ENCODE data around the gene AGAP1. TPM values are rescaled to one million over a fixed set of nuclear protein-coding genes. Genes with fewer than 3 reads are reported as not detected.

The AGAP1 gene
- total RNA-seq, 1 experiment from 2014 or later, result 25.8 TPM

DNA sequence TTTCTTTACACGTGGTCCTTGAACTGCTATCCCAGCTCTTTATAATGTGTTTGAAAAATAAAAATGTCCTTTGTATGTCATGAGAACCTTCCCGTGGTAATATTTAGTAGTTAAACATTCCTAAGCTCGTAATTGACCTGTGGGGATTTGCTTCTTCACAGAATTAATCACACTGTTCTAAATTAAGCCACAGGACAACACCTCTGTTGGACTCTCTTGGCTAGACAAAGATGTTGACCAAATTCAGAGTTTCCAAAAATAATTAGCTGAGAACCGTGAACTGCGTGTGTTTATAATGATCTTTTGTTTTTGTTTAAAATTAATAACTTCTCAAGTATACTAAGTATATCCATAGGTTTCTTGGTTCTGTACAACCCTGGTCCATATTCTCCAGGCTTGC, 528.3 kb downstream of the AGAP1 start:
- Histone ChIP-seq H2BK12ac (ENCODE audit: insufficient read length, low read depth, low read length) (no peak overlapping the region), H3K14ac (ENCODE audit: insufficient read depth, low read length) (no peak overlapping the region), H3K9me3 (ENCODE audit: control insufficient read depth, low read depth, low read length) (no peaks in the 10 kb centered on the region), H2AFZ (ENCODE audit: low read length) (no peak overlapping the region), H2AK5ac (ENCODE audit: insufficient read length, low read length) (no peak overlapping the region), H3K18ac (ENCODE audit: insufficient read length, low read depth, low read length) (no peak overlapping the region), H2BK5ac (ENCODE audit: insufficient read length, low read length) (no peak overlapping the region), H2BK15ac (ENCODE audit: low read depth, low read length) (no peak overlapping the region), H3T11ph (ENCODE audit: low read length) (no peak overlapping the region), H2BK120ac (ENCODE audit: low read depth, low read length, poor library complexity, severe bottlenecking) (no peak overlapping the region), H3K27ac (ENCODE audit: insufficient read length, low read depth, low read length) (no peak overlapping the region), H3K23ac (ENCODE audit: insufficient read length, low read depth, low read length) (no peak overlapping the region), H3K4me1 (ENCODE audit: insufficient read depth, low read length) (no peaks in the 10 kb centered on the region), H3K79me1 (ENCODE audit: insufficient read depth, low read depth, low read length, poor library complexity, severe bottlenecking) (no peaks in the 10 kb centered on the region), H3K4ac (ENCODE audit: low read depth, low read length) (no peak overlapping the region), H4K20me1 (ENCODE audit: control insufficient read depth, insufficient read depth, insufficient read length) (no peaks in the 10 kb centered on the region), H3K79me2 (ENCODE audit: insufficient read depth, low read length) (no peaks in the 10 kb centered on the region), H4K8ac (replicated peaks; ENCODE audit: insufficient read length, low read depth, low read length) (no peak overlapping the region), H4K5ac (ENCODE audit: insufficient read length, low read depth, low read length) (no peak overlapping the region), H4K91ac (ENCODE audit: insufficient read length, low read depth, low read length) (no peak overlapping the region), H2BK20ac (ENCODE audit: low read depth, low read length, poor library complexity, severe bottlenecking) (no peak overlapping the region), H3K23me2 (ENCODE audit: insufficient read length, low read depth, low read length, poor library complexity, severe bottlenecking) (no peaks in the 10 kb centered on the region), H3K56ac (ENCODE audit: insufficient read length, low read depth, low read length) (no peak overlapping the region), H3K9ac (ENCODE audit: extremely low read depth, insufficient read length, low read length) (no peak overlapping the region), H3K4me2 (ENCODE audit: insufficient read depth, insufficient read length, low read length) (no peak overlapping the region), H3K27me3 (ENCODE audit: insufficient read depth, low read length) (no peaks in the 10 kb centered on the region)
- H3K4me1 Mint-ChIP-seq, result peaks cover 6 to 9% of the 10 kb centered on the region in 2 experiments; a peak in 1 of 4 replicates
- no peaks in the 10 kb centered on the region for H3K9me3 Mint-ChIP-seq
- H3K4me3 Mint-ChIP-seq, result no peak overlapping the region
- DNase-seq, result no peak
- TF ChIP-seq, protein P1, sequence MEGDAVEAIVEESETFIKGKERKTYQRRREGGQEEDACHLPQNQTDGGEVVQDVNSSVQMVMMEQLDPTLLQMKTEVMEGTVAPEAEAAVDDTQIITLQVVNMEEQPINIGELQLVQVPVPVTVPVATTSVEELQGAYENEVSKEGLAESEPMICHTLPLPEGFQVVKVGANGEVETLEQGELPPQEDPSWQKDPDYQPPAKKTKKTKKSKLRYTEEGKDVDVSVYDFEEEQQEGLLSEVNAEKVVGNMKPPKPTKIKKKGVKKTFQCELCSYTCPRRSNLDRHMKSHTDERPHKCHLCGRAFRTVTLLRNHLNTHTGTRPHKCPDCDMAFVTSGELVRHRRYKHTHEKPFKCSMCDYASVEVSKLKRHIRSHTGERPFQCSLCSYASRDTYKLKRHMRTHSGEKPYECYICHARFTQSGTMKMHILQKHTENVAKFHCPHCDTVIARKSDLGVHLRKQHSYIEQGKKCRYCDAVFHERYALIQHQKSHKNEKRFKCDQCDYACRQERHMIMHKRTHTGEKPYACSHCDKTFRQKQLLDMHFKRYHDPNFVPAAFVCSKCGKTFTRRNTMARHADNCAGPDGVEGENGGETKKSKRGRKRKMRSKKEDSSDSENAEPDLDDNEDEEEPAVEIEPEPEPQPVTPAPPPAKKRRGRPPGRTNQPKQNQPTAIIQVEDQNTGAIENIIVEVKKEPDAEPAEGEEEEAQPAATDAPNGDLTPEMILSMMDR (conservative IDR thresholded peaks at IDR 0.05), result no peak
- no CpG with 5 or more reads among the region's 5 CpGs for WGBS (ENCODE audit: extremely low coverage, insufficient read length, low lambda C conversion rate)
- H3K36me3 Mint-ChIP-seq (ENCODE audit: insufficient read depth in 1 of 3, low read depth in 3 of 3), result peaks cover 2 to 10% (median 5%) of the 10 kb centered on the region in 3 experiments; a peak in 3 of 7 replicates
- no peak overlapping the region for H3K27ac Mint-ChIP-seq
- no peaks in the 10 kb centered on the region for H3K27me3 Mint-ChIP-seq (ENCODE audit: low read depth)

Data from H9 (cell line).